Heart left ventricle (tissue), 16 donors: ENCODE measurements around the gene BCAN. TPM values are rescaled to one million over a fixed set of nuclear protein-coding genes. Genes with fewer than 3 reads are reported as not detected.

Experiments
- ATAC-seq, 4 donors: fragments of 200-7000 bp; cut with Tn5 transposase; one replicate each; pipeline ENCODE4 v1.9.1; 2020 to 2022; ENCODE audit warnings: moderate library complexity in 4 of 4, mild to moderate bottlenecking in 3 of 4, moderate number of reproducible peaks in 1 of 4
- DNase-seq, 5 donors: peaks; one replicate each; pipeline ENCODE4 v3.0.0-alpha.2; 2020
- H3K27ac ChIP-seq, 12 donors: fragments of 200-600 bp; sonication (generic) in 4 of 12; one replicate each; pipeline versions ENCODE4 v1.5.0 to v1.8.0; 2016 to 2022; ENCODE audit warnings: mild to moderate bottlenecking in 2 of 12
- H3K27me3 ChIP-seq, 9 donors: fragments of 200-600 bp; sonication (generic) in 2 of 9; one replicate each; pipeline versions ENCODE4 v1.5.1 to v1.8.0; 2016 to 2022; ENCODE audit warnings: mild to moderate bottlenecking in 3 of 9
- H3K36me3 ChIP-seq, 9 donors: fragments of 200-600 bp; sonication (generic) in 2 of 9; one replicate each; pipeline versions ENCODE4 v1.5.0 to v1.8.0; 2018 to 2022; ENCODE audit warnings: mild to moderate bottlenecking in 2 of 9
- H3K4me1 ChIP-seq, 12 donors: fragments of 200-600 bp; sonication (generic) in 4 of 12; one replicate each; pipeline versions ENCODE4 v1.5.0 to v1.8.0; 2016 to 2022; ENCODE audit warnings: mild to moderate bottlenecking in 3 of 12
- H3K4me3 ChIP-seq, 12 donors: fragments of 200-600 bp; sonication (generic) in 4 of 12; one replicate each; pipeline versions ENCODE4 v1.5.0 to v1.8.0; 2017 to 2022; ENCODE audit warnings: mild to moderate bottlenecking in 9 of 12, moderate library complexity in 4 of 12
- H3K9me3 ChIP-seq, 12 donors: fragments of 200-600 bp; sonication (generic) in 4 of 12; one replicate each; pipeline versions ENCODE4 v1.5.0 to v1.8.0; 2016 to 2022; ENCODE audit warnings: mild to moderate bottlenecking in 1 of 12
- CTCF ChIP-seq, 12 donors: fragments of 200-600 bp; sonication (generic) in 4 of 12; IDR thresholded peaks; one replicate each; pipeline versions ENCODE4 v1.5.0 to v1.8.0; 2018 to 2022; ENCODE audit warnings: antibody characterized with exemption in 12 of 12, mild to moderate bottlenecking in 5 of 12
- POLR2A ChIP-seq, 2 donors: fragments of 450-650 bp; IDR thresholded peaks; one replicate each; pipeline ENCODE4 v1.6.1; 2017; ENCODE audit warnings: antibody characterized with exemption in 2 of 2, mild to moderate bottlenecking in 2 of 2, moderate library complexity in 2 of 2
- WGBS, 4 donors: extraction: QIAGEN DNeasy Blood & Tissue Kit in 2 of 4; methylation state at CpG; one replicate each; pipeline versions ENCODE4 v1.1.5 to v1.1.7; 2013 to 2018; 5-methylcytosine and 5-hydroxymethylcytosine counted together
- intact Hi-C, 10 donors: fragments of 100-400 bp; cut with DNase I; formaldehyde crosslinking; loops; one replicate each; pipeline versions ENCODE4 v1.11.1 to v1.14.2; 2022
- polyA plus RNA-seq, 2 donors: library from polyadenylated mRNA; stranded (reverse); fragments of 200-250 nt; gene quantifications; one replicate each; pipeline ENCODE4 v1.2.3, GENCODE V29; 2013
- total RNA-seq, 9 donors: library from RNA; depleted of rRNA in 2 of 9; stranded (reverse); fragments of >200 nt in 2 of 9; fragmentation: NEBNext Ultra II Directional in 3 of 9; extraction: Animal tissue kit (Norgen Biotek cat#: 25700) in 3 of 9; gene quantifications; one replicate each; pipeline versions ENCODE4 v1.1.0 to v1.2.4, GENCODE V29; 2016 to 2023
- donor health status: ischemic (EF 13 %, LVEDD 7.1; RV severe dilation, severe dysfunction).
- donor health status: healthy with polysubstance abuse.
- donor health status: DM: no; HTN: yes; CAD: no.
- donor health status: DM: no; HTN: no; CAD: no.
- donor health status: ischemic (EF 25% LVEDD 6.9; RV normal size, moderate dysfunction).
- donor health status: ischemic (EF 25% LVEDD 5.7; RV mildly dilated, moderate dysfunction).
- donor health status: healthy.
- donor health status: DM: yes; HTN: yes; CAD: no.
- donor health status: ischemic (EF 35%, LVEDD 5.7; RV mildly dilated, moderate dysfunction).
- donor health status: nonischemic (EF 11% LVEDD 7.7; RV severe dilation, severe dysfunction).
- donor health status: DM: yes; HTN: yes; CAD: no.
- donor health status: PGD.
- donor health status: ischemic (EF 29% LVEDD 5.4; RV normal size, mild dysfunction).
- donor health status: nonischemic (EF 23%, LVEDD 6.1; RV moderate dilation, normal function).

BCAN gene
- total and polyA plus RNA-seq, 11 donors, result 0.09 to 0.27 (median 0.13) TPM; not detected in 5

DNA sequence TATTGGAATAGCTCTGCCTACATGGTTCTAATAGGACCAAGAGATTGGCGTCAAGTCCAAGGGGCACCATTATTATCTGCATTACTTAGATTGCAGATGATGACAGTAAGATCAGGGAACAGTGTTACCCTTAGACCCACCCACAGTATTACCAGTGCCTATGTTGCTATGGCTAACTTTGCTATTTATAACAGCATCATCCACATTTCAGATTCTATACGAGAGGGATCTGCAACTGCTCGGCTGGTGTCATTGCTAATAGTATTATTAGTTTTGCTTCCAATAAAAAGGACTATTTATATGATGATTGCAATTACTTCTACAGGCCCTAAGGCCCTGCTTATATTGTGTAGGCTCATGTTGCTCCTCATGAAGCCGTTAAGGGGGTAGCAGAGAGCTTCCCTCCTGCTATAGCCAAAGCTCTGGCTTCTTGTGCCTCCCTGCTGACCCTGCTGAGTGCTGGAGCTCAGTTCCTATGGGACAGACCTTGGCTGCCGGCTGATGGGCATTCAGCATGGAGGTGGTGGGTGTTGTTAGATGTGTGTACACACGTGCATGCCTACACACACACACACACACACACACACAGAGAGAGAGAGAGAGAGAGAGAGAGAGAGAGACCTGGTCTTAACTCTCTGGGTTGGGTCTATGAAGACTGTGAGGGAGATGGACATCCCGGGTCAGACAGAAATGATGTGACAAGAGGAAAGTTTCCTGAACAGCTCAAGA, 1.3 kb downstream of the BCAN start:
- Histone ChIP-seq H3K36me3 (no peaks in the 10 kb centered on the region), H3K4me1 (peaks cover 0 to 19% (median 13%) of the 10 kb centered on the region in 12 donors), H3K9me3 (no peaks in the 10 kb centered on the region), H3K27me3 (peaks cover 20 to 92% (median 70%) of the 10 kb centered on the region in 9 donors), H3K4me3 (no peak overlapping the region), H3K27ac (no peak overlapping the region)
- DNase-seq (no peak), ATAC-seq (no peak)
- 59 to 70% (median 68%) methylated on average over 6 to 7 of the region's 7 CpGs for WGBS, 4 donors
- TF ChIP-seq CTCF (IDR thresholded peaks at IDR 0.05), result no peak
- TF ChIP-seq POLR2A (IDR thresholded peaks at IDR 0.05), result no peak
- intact Hi-C loops, result no loop called here

DNA sequence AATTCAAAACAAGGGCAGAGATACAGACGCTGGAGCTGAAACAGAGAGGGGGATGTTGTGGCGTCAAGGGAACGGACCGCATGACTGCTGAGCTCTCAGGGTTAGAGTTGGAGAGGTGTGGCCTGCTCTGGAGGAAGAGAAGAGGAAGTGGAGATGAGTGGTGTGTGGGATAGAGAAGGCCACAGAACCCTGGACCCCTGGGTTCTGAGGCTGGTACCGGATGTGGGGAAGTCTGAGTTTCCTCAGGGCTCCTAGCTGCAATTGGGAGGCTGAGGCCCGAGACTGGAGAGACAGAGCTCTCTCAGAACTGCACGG, 1.8 kb downstream of the BCAN start:
- peaks cover 20 to 90% (median 67%) of the 10 kb centered on the region in 9 donors for H3K27me3 ChIP-seq
- no peak for ATAC-seq

GRCh38 chr1:156644146-156644545, 2.2 kb downstream of the BCAN start:
- intact Hi-C loops, result no loop called here
- Histone ChIP-seq H3K27me3 (peaks cover 20 to 86% (median 66%) of the 10 kb centered on the region in 9 donors), H3K4me3 (no peak overlapping the region), H3K9me3 (no peaks in the 10 kb centered on the region), H3K4me1 (peaks cover 0 to 19% (median 13%) of the 10 kb centered on the region in 12 donors), H3K27ac (no peak overlapping the region), H3K36me3 (no peaks in the 10 kb centered on the region)
- DNase-seq (no peak), ATAC-seq (no peak)
- WGBS, 4 donors, result 75 to 100% (median 88%) methylated on average over 2 to 3 of the region's 3 CpGs
- TF ChIP-seq CTCF (IDR thresholded peaks at IDR 0.05) (no peak), POLR2A (IDR thresholded peaks at IDR 0.05) (no peak)

More for the DNA sequence above, 1.8 kb downstream of the BCAN start:
- H3K27ac ChIP-seq, result no peak overlapping the region
- H3K36me3 ChIP-seq, result no peaks in the 10 kb centered on the region
- no peak overlapping the region for H3K4me3 ChIP-seq
- TF ChIP-seq CTCF (IDR thresholded peaks at IDR 0.05) (no peak), POLR2A (IDR thresholded peaks at IDR 0.05) (no peak)
- no peaks in the 10 kb centered on the region for H3K9me3 ChIP-seq
- DNase-seq, result no peak
- H3K4me1 ChIP-seq, result peaks cover 0 to 19% (median 13%) of the 10 kb centered on the region in 12 donors
- intact Hi-C loops, result no loop called here
- WGBS, 4 donors, result 64 to 86% (median 82%) methylated on average over 7 of the region's 7 CpGs

- Histone ChIP-seq H3K4me3 (no peak overlapping the region), H3K27ac (no peak overlapping the region), H3K4me1 (peaks cover 0 to 19% (median 12%) of the 10 kb centered on the region in 12 donors), H3K27me3 (peaks cover 16 to 82% (median 63%) of the 10 kb centered on the region in 9 donors), H3K9me3 (no peaks in the 10 kb centered on the region), H3K36me3 (no peaks in the 10 kb centered on the region)
- TF ChIP-seq CTCF (IDR thresholded peaks at IDR 0.05) (no peak), POLR2A (IDR thresholded peaks at IDR 0.05) (no peak)
- WGBS, 4 donors, result 49 to 59% (median 54%) methylated on average over 1 of the region's 1 CpG
- DNase-seq (no peak), ATAC-seq (no peak)
- intact Hi-C loops, result loop anchor here in 1 of 10 donors (5.0 kb wide), 1 partner anchor 38 kb away; no protein-coding TSS in a partner anchor
Measured at GRCh38 chr1:156644640-156645039, 2.7 kb downstream of the BCAN start.
